ENCODE measurements around the gene FUOM. TPM values are rescaled to one million over a fixed set of nuclear protein-coding genes. Genes with fewer than 3 reads are reported as not detected.

The FUOM gene
- total RNA-seq, 1 donor from 2014 or later = 38.5 TPM

DNA sequence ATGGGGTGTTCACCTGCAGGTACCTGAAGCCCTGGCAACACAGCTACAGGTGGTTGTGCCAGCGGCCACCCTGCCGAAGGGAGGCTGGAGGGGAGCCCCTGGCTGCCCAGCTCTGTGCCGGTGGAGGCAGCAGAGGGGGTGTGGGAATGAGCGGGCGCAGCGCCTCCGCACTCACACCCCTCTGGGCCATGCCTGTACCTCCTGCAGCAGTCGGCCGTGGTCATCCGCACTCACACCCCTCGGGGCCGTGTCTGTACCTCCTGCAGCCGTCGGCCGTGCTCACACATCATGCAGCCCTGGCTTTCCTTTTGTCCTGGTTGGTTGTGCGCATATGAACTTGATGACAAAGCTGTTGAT, 47.4 kb downstream of the FUOM start:
- Histone ChIP-seq H3K9me3 (no peaks in the 10 kb centered on the region), H3K27ac (no peak overlapping the region), H3K4me1 (peaks cover 2 to 25% of the 10 kb centered on the region in 2 donors), H3K36me3 (peaks cover 19 to 22% of the 10 kb centered on the region in 2 donors), H3K27me3 (no peaks in the 10 kb centered on the region), H3K4me3 (no peak overlapping the region)
- intact Hi-C loops (cut with DNase I) = no loop called here
- DNase-seq (ENCODE audit: low spot score in 2 of 2) = no peak
- TF ChIP-seq, protein P1, sequence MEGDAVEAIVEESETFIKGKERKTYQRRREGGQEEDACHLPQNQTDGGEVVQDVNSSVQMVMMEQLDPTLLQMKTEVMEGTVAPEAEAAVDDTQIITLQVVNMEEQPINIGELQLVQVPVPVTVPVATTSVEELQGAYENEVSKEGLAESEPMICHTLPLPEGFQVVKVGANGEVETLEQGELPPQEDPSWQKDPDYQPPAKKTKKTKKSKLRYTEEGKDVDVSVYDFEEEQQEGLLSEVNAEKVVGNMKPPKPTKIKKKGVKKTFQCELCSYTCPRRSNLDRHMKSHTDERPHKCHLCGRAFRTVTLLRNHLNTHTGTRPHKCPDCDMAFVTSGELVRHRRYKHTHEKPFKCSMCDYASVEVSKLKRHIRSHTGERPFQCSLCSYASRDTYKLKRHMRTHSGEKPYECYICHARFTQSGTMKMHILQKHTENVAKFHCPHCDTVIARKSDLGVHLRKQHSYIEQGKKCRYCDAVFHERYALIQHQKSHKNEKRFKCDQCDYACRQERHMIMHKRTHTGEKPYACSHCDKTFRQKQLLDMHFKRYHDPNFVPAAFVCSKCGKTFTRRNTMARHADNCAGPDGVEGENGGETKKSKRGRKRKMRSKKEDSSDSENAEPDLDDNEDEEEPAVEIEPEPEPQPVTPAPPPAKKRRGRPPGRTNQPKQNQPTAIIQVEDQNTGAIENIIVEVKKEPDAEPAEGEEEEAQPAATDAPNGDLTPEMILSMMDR (IDR thresholded peaks at IDR 0.05) = no peak

DNA sequence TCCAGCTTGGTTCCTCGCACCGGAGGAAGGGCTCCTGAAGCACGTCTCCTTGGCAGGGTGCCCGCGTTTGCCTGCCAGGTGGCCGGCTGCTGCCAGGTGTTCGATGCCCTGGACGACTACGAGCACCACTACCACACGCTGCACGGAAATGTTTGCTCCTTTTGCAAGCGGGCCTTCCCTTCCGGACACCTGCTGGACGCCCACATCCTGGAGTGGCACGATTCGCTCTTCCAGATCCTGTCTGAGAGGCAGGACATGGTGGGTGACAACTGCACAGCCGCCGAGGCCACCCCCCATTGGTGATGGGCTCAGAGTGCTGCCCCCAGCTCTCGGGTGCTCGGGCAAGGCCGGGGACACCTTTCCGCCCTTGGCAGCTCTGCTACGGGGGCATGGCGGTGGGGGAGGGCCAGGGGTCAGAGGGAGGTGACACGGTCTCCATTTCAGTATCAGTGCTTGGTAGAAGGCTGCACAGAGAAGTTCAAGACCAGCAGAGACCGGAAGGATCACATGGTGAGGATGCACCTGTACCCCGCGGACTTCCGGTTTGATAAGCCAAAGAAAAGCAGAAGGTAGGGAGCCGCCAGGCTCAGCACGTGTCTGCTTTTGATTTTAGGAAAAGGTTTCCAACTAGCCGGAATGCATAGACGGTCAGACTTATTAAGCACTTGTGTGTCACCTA, 48.0 kb downstream of the FUOM start:
- H3K9me3 ChIP-seq = no peaks in the 10 kb centered on the region
- H3K36me3 ChIP-seq = peaks cover 19 to 22% of the 10 kb centered on the region in 2 donors
- H3K27me3 ChIP-seq = no peaks in the 10 kb centered on the region
- no peak for DNase-seq (ENCODE audit: low spot score in 2 of 2)
- peak overlapping the region; percentile 87 to 91 for H3K27ac ChIP-seq
- intact Hi-C loops (cut with DNase I) = loop anchor here (1.0 to 5.0 kb wide), 5 partner anchors 19 to 1003 kb away; partner anchors contain the start of genes LRRC27, MTG1 and STK32C
- TF ChIP-seq, protein P1 (IDR thresholded peaks at IDR 0.05) = no peak
- H3K4me3 ChIP-seq = no peak overlapping the region
- peaks cover 2 to 25% of the 10 kb centered on the region in 2 donors for H3K4me1 ChIP-seq

DNA sequence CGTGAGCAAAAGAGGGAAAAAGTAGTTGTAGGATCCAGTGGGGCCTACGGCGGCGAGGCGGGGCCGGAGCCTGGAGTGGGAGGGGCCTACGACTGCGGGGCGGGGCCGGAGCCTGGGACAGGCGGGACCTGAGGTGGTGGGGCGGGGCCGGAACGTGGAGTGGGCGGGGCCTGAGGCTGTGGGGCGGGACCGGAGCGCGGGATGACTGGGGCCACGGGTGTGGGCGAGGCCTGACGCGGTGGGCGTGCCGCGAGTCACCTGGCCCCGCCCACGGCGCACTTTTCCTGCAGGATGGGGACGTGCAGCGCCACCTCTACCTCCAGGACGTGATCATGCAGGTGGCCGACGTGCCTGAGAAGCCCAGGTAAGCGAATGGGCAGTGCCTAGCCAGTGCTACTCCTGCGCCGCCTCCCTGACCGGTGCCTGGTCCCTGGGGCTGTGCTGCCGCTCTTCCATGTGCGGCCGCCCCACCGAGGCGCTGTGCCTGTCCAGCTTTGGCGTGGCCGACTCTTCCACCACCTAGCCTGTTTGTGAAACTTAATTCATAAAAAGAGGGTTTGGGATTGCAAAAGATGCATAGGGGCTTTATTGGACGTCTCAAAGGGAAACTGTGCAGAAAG, 48.6 kb downstream of the FUOM start:
- TF ChIP-seq, protein P1 (IDR thresholded peaks at IDR 0.05) = no peak
- intact Hi-C loops (cut with DNase I) = loop anchor here (1.0 to 5.0 kb wide), 5 partner anchors 20 to 1002 kb away; partner anchors contain the start of genes LRRC27, MTG1 and STK32C
- H3K4me3 ChIP-seq = peak overlapping the region; percentile 92 to 93
- H3K9me3 ChIP-seq = no peaks in the 10 kb centered on the region
- peaks cover 19 to 22% of the 10 kb centered on the region in 2 donors for H3K36me3 ChIP-seq
- peak; percentile 72 to 94 for DNase-seq (ENCODE audit: low spot score in 2 of 2)
- H3K4me1 ChIP-seq = peaks cover 2 to 25% of the 10 kb centered on the region in 2 donors
- H3K27ac ChIP-seq = peak overlapping the region; percentile 87 to 91
- no peaks in the 10 kb centered on the region for H3K27me3 ChIP-seq

DNA sequence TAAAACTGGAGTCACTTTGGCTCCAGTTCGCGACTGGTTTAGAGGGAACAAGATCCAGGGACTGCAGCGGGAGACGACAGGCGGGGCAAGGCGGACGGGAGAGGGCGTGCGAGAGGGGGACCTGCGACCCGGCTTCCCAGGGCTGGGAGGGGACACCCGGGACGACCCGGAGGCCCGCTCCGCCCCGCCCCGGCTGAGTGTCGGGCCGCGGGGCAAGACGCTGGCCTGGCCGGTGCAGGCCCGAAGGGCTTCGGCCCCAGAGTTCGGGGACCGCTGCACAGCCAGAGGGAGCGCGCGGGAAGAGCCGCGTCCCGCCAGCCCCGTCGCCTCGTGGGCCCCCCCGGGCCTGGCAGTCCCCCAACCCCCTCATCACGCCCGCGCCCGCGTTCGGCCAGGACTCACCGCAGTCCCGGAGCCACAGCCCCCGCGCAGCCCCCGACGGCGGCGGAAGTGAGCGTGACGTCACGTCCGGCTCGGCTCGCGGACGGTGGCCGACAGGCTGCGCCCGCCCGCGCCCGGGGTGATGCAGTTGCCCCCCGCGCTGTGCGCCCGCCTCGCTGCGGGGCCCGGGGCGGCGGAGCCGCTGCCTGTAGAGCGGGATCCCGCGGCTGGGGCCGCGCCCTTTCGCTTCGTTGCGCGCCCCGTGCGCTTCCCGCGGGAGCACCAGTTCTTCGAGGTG, 49.3 kb downstream of the FUOM start, which contains the start of the genes TUBGCP2 and ZNF511:
TSS of gene TUBGCP2 (minus strand) at position 452 of the 679 bp plus-strand sequence. CDS start 5,931 bp downstream, outside the sequence.
TSS of gene ZNF511 (plus strand) at position 494 of the 679 bp plus-strand sequence. CDS start at position 524, 30 bp downstream.
- H3K27me3 ChIP-seq = no peaks in the 10 kb centered on the region
- TF ChIP-seq, protein P1 (IDR thresholded peaks at IDR 0.05) = peak in 1 of 3 experiments; percentile 5
- peaks cover 2 to 25% of the 10 kb centered on the region in 2 donors for H3K4me1 ChIP-seq
- intact Hi-C loops (cut with DNase I) = loop anchor here (1.0 to 5.0 kb wide), 6 partner anchors 20 to 1001 kb away; partner anchors contain the start of genes ECHS1, LRRC27, MTG1 and STK32C
- H3K36me3 ChIP-seq = peaks cover 19 to 22% of the 10 kb centered on the region in 2 donors
- peak within 1 kb of the TSS; percentile 87 to 91 for H3K27ac ChIP-seq
- peak in 1 of 2 donors; percentile 94 for DNase-seq (ENCODE audit: low spot score in 2 of 2)
- H3K9me3 ChIP-seq = no peaks in the 10 kb centered on the region
- H3K4me3 ChIP-seq = peak within 1 kb of the TSS; percentile 92 to 93

DNA sequence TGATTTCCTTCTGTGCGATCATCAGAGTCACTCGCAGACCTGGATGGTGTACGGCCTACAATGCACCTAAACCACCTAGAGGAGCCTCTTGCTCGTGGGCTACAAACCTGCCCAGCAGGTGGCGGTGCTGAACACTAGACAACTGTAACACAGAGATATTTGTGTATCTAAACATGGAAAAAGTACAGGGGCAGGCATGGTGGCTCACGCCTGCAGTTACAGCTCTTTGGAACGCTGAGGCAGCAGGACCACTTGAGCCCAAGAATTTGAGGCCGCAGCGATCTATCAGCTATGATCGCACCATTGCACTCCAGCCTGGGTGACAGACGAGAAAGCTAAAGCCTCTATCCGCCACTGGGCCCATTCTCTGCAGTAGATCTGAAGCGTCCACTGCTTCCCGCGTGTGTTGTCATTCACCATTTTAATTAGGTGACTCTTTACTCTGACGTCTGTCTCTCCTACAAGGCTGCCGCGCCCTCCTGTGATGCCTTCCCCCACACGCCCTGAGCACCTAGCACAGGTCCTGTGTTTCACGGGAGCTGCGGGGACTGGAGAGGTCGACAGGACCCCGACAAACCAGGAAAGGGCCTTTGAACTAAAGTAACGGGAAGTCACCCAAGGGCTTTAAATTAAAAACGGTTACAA, 49.9 kb downstream of the FUOM start:
- TF ChIP-seq, protein P1 (IDR thresholded peaks at IDR 0.05) = peak in 2 of 3 experiments; percentile 29 to 34
- intact Hi-C loops (cut with DNase I) = loop anchor here (1.0 to 5.0 kb wide), 5 partner anchors 21 to 1001 kb away; partner anchors contain the start of genes ECHS1, LRRC27, MTG1 and STK32C
- Histone ChIP-seq H3K27me3 (no peaks in the 10 kb centered on the region), H3K4me3 (peak overlapping the region; percentile 92 to 93), H3K36me3 (peaks cover 21 to 25% of the 10 kb centered on the region in 2 donors), H3K9me3 (no peaks in the 10 kb centered on the region), H3K4me1 (peaks cover 2 to 25% of the 10 kb centered on the region in 2 donors), H3K27ac (peak overlapping the region; percentile 87 to 91)
- peak in 1 of 2 donors; percentile 76 for DNase-seq (ENCODE audit: low spot score in 2 of 2)
